Activated naive CD4-positive, alpha-beta T cell treated with anti-CD3 and anti-CD28 coated beads, Interleukin-2, amount 10 ng/mL, durations not matched to agents 7 days and 5 days (primary cell): Measurements from ENCODE around the gene ANKRD22.

Experiments
- CTCF ChIA-PET: fragments of 350-600 bp; sonication (Branson Sonifier 250); formaldehyde crosslinking; loops from one replicate; lab custom pipeline; 2021; ENCODE audit warnings: antibody characterized with exemption; lab: Charles Lee
- DNase-seq: peaks from one replicate; pipeline ENCODE4 v3.0.0-alpha.2; 2020
- H3K27ac Mint-ChIP-seq: one replicate; pipeline ENCODE4 v1.8.0; 2021; ENCODE audit warnings: mild to moderate bottlenecking, moderate library complexity, mixed read lengths
- H3K27me3 Mint-ChIP-seq: one replicate; pipeline ENCODE4 v1.8.0; 2021; ENCODE audit warnings: mild to moderate bottlenecking, mixed read lengths
- H3K36me3 Mint-ChIP-seq: one replicate; pipeline ENCODE4 v1.8.0; 2021; ENCODE audit warnings: mixed read lengths
- H3K4me1 Mint-ChIP-seq: one replicate; pipeline ENCODE4 v1.8.0; 2021; ENCODE audit warnings: mixed read lengths
- H3K4me3 Mint-ChIP-seq: one replicate; pipeline ENCODE4 v1.8.0; 2021; ENCODE audit warnings: mild to moderate bottlenecking, moderate library complexity, mixed read lengths
- H3K9me3 Mint-ChIP-seq: one replicate; pipeline ENCODE4 v1.8.0; 2021; ENCODE audit warnings: mixed read lengths

The ANKRD22 gene

GRCh38 chr10:88865281-88865876, 13.7 kb upstream of the ANKRD22 start:
- Mint-ChIP-seq H3K27me3 (peaks cover 23% of the 10 kb centered on the region), H3K9me3 (no peaks in the 10 kb centered on the region), H3K4me3 (no peak overlapping the region), H3K27ac (peak overlapping the region; percentile 39), H3K4me1 (no peaks in the 10 kb centered on the region), H3K36me3 (no peaks in the 10 kb centered on the region)
- CTCF ChIA-PET, result interaction anchor here (0.8 to 5.7 kb wide), 4 partner anchors 11 to 177 kb away, joined by 3 to 35 read pairs (median 6); no protein-coding TSS in a partner anchor
- DNase-seq, result no peak

GRCh38 chr10:88861036-88861435, 9.4 kb upstream of the ANKRD22 start:
- H3K4me1 Mint-ChIP-seq, result no peaks in the 10 kb centered on the region
- H3K27me3 Mint-ChIP-seq, result peaks cover 21% of the 10 kb centered on the region
- no peaks in the 10 kb centered on the region for H3K36me3 Mint-ChIP-seq
- H3K27ac Mint-ChIP-seq, result no peak overlapping the region
- H3K4me3 Mint-ChIP-seq, result no peak overlapping the region
- CTCF ChIA-PET, result interaction anchor here (1.2 kb wide), 1 partner anchor 24 kb away, joined by 4 read pairs; no protein-coding TSS in a partner anchor
- DNase-seq, result no peak
- H3K9me3 Mint-ChIP-seq, result no peaks in the 10 kb centered on the region

GRCh38 chr10:88858491-88858890, 6.8 kb upstream of the ANKRD22 start:
- CTCF ChIA-PET, result no interaction called here
- H3K4me1 Mint-ChIP-seq, result no peaks in the 10 kb centered on the region
- DNase-seq, result no peak
- no peak overlapping the region for H3K4me3 Mint-ChIP-seq
- H3K27me3 Mint-ChIP-seq, result peaks cover 10% of the 10 kb centered on the region
- no peaks in the 10 kb centered on the region for H3K9me3 Mint-ChIP-seq
- no peak overlapping the region for H3K27ac Mint-ChIP-seq
- no peaks in the 10 kb centered on the region for H3K36me3 Mint-ChIP-seq

DNA sequence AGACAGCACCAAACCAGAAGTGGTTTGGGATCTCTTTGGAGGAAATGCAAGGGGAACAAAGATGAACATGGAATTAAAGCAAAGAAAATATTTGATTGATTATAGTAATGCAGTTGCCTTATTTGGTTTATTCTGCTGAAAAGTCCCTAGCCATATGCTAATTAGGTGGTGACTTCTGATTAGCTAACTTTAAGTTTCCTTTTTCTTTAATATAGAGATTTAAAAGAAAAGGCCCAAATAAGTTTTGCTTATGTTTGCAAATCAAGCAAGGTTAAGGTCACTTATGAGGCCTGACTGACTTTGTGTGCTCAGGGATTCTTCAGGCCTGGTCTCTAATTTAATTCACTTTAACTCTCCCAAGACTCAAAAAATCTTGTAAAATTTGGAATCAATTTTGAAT, 6.2 kb upstream of the ANKRD22 start:
- H3K9me3 Mint-ChIP-seq, result no peaks in the 10 kb centered on the region
- no peak for DNase-seq
- no peaks in the 10 kb centered on the region for H3K36me3 Mint-ChIP-seq
- H3K27ac Mint-ChIP-seq, result no peak overlapping the region
- no peak overlapping the region for H3K4me3 Mint-ChIP-seq
- CTCF ChIA-PET, result no interaction called here
- H3K27me3 Mint-ChIP-seq, result peaks cover 8% of the 10 kb centered on the region
- peaks cover 3% of the 10 kb centered on the region for H3K4me1 Mint-ChIP-seq

GRCh38 chr10:88854684-88855083, 3.0 kb upstream of the ANKRD22 start:
- no peaks in the 10 kb centered on the region for H3K36me3 Mint-ChIP-seq
- H3K9me3 Mint-ChIP-seq, result no peaks in the 10 kb centered on the region
- CTCF ChIA-PET, result interaction anchor here (3.8 kb wide), 1 partner anchor 18 kb away, joined by 16 read pairs; no protein-coding TSS in a partner anchor
- no peak overlapping the region for H3K4me3 Mint-ChIP-seq
- DNase-seq, result no peak
- H3K4me1 Mint-ChIP-seq, result peaks cover 3% of the 10 kb centered on the region
- no peak overlapping the region for H3K27ac Mint-ChIP-seq
- peaks cover 2% of the 10 kb centered on the region for H3K27me3 Mint-ChIP-seq

DNA sequence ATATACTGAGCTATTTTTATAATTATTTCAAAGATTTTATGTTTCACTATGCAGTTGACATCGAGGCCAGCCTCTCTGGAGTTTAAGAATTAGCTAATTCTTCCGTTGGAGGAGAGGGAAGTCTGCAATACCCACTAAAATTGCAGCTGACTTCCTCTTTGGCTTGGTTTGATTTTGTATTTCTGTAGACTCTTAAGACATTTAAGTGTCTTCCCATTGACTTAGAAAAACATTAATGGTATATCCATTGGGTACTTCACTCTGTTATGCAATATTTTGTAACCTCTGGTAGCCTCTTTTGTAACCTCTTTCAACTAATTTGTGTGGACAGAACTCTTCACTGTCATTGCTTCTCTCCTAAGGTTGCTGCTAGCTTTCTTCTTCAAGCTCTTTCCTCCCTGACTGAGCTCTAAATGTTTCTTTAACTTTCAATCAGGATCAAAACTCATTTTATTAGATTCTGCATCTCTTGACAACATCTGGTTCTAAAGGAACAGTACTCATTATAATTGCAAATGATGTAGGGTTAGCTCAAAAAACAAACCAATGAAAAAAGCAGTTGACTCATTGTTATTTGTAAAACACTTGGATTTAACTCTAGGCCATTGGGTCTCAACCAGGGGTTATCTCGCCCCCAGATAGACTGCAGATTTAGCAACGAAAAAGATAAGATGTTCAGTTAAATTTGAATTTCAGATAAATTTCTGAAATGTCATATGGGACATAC, 1.7 kb upstream of the ANKRD22 start:
- no peaks in the 10 kb centered on the region for H3K27me3 Mint-ChIP-seq
- CTCF ChIA-PET, result interaction anchor here (0.5 to 3.8 kb wide), 3 partner anchors 11 to 43 kb away, joined by 3 to 16 read pairs (median 4); no protein-coding TSS in a partner anchor
- H3K9me3 Mint-ChIP-seq, result no peaks in the 10 kb centered on the region
- no peak overlapping the region for H3K27ac Mint-ChIP-seq
- no peaks in the 10 kb centered on the region for H3K36me3 Mint-ChIP-seq
- peaks cover 12% of the 10 kb centered on the region for H3K4me1 Mint-ChIP-seq
- H3K4me3 Mint-ChIP-seq, result no peak overlapping the region
- DNase-seq, result no peak

DNA sequence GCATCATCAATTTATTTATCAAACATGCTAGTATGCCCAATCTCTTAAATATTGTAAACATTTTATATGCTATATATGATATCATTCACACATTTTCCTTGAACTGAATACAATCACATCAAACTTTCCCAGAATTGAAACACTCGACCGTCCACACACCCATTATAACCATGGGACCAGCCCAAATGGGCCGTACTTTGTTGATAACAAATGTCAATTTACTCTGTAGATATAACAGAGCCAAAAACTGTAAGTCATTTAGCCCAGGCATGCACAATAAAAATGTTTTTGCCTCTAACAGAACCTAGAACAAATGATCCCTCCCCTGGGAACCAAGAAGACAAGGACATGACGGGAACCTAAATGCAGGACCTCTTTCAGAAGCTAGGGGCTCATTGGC, 683 bp upstream of the ANKRD22 start:
- no peak for DNase-seq
- Mint-ChIP-seq H3K27ac (no peak overlapping the region), H3K36me3 (no peaks in the 10 kb centered on the region), H3K27me3 (no peaks in the 10 kb centered on the region), H3K9me3 (no peaks in the 10 kb centered on the region), H3K4me1 (peaks cover 14% of the 10 kb centered on the region), H3K4me3 (no peak overlapping the region)
- CTCF ChIA-PET, result interaction anchor here (1.4 to 3.8 kb wide), 2 partner anchors 12 to 16 kb away, joined by 3 to 16 read pairs; no protein-coding TSS in a partner anchor

GRCh38 chr10:88850712-88851111, 932 bp downstream of the ANKRD22 start:
- Mint-ChIP-seq H3K36me3 (no peaks in the 10 kb centered on the region), H3K27me3 (no peaks in the 10 kb centered on the region), H3K9me3 (no peaks in the 10 kb centered on the region), H3K4me3 (no peak overlapping the region), H3K27ac (no peak overlapping the region), H3K4me1 (peaks cover 14% of the 10 kb centered on the region)
- no peak for DNase-seq
- CTCF ChIA-PET, result interaction anchor here (1.0 kb wide), 1 partner anchor 15 kb away, joined by 7 read pairs; no protein-coding TSS in a partner anchor

- no peak for DNase-seq
- no peaks in the 10 kb centered on the region for H3K9me3 Mint-ChIP-seq
- no peak overlapping the region for H3K4me3 Mint-ChIP-seq
- H3K27me3 Mint-ChIP-seq, result no peaks in the 10 kb centered on the region
- no peak overlapping the region for H3K27ac Mint-ChIP-seq
- CTCF ChIA-PET, result interaction anchor here (0.6 to 1.3 kb wide), 4 partner anchors 14 to 84 kb away, joined by 3 to 6 read pairs (median 4); no protein-coding TSS in a partner anchor
- H3K4me1 Mint-ChIP-seq, result peaks cover 14% of the 10 kb centered on the region
- no peaks in the 10 kb centered on the region for H3K36me3 Mint-ChIP-seq
Measured at GRCh38 chr10:88849234-88849633, 2.4 kb downstream of the ANKRD22 start.

GRCh38 chr10:88848499-88848898, 3.1 kb downstream of the ANKRD22 start:
- Mint-ChIP-seq H3K36me3 (no peaks in the 10 kb centered on the region), H3K27me3 (peaks cover 5% of the 10 kb centered on the region), H3K4me1 (peaks cover 14% of the 10 kb centered on the region), H3K4me3 (no peak overlapping the region), H3K9me3 (no peaks in the 10 kb centered on the region), H3K27ac (peak overlapping the region; percentile 55)
- no peak for DNase-seq
- CTCF ChIA-PET, result interaction anchor here (0.6 to 1.5 kb wide), 6 partner anchors 11 to 313 kb away, joined by 3 to 6 read pairs (median 4); no protein-coding TSS in a partner anchor

DNA sequence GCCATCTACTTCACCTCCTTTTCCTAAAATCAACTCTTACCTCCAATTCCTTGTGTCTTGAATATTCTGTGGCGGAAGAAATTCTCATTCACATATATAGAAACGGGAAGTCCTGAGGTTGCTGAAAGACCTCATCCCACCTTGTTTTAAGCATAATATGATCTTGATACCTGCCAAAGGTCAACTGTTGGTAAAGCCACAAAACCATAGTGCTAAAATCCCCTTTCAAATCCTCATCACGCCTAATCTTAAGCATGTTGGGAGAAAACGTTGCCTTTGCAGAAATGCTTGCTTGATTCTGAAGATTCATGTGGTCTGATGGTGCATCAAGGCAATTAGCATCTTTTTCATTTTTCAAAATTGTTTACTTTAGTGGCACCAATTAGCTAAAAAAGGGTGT, 8.5 kb downstream of the ANKRD22 start:
- Mint-ChIP-seq H3K27me3 (peaks cover 5% of the 10 kb centered on the region), H3K36me3 (no peaks in the 10 kb centered on the region), H3K27ac (no peak overlapping the region), H3K4me1 (peaks cover 10% of the 10 kb centered on the region), H3K9me3 (no peaks in the 10 kb centered on the region), H3K4me3 (no peak overlapping the region)
- CTCF ChIA-PET, result interaction anchor here (1.3 to 1.5 kb wide), 2 partner anchors 77 to 92 kb away, joined by 3 read pairs; no protein-coding TSS in a partner anchor
- no peak for DNase-seq

GRCh38 chr10:88841316-88842111, 10.1 kb downstream of the ANKRD22 start:
- H3K36me3 Mint-ChIP-seq, result no peaks in the 10 kb centered on the region
- H3K27ac Mint-ChIP-seq, result no peak overlapping the region
- H3K27me3 Mint-ChIP-seq, result peaks cover 5% of the 10 kb centered on the region
- peaks cover 10% of the 10 kb centered on the region for H3K4me1 Mint-ChIP-seq
- no peak overlapping the region for H3K4me3 Mint-ChIP-seq
- no peak for DNase-seq
- CTCF ChIA-PET, result interaction anchor here (1.1 to 8.8 kb wide), 2 partner anchors 92 to 561 kb away, joined by 3 to 275 read pairs; no protein-coding TSS in a partner anchor
- no peaks in the 10 kb centered on the region for H3K9me3 Mint-ChIP-seq

DNA sequence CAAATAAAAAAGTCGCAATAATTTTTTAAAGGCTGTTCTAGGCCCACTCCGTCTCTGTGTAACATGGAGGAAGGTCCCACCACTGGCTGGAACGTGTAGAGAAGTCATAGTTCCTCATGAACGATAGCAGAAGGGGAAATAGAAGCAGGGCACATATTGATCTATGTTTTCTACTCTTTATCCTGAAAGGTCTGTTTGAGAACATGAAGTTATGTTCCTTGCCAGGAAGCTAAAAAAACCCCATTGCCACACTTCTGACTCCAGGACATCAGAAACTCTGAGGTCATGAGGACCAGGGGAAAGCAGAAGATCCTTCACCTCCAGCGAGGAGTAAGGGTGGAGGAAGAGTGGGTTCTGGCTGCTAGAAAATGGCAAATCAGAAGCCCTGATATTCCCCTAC, 10.8 kb downstream of the ANKRD22 start:
- peaks cover 10% of the 10 kb centered on the region for H3K4me1 Mint-ChIP-seq
- no peak overlapping the region for H3K4me3 Mint-ChIP-seq
- no peaks in the 10 kb centered on the region for H3K36me3 Mint-ChIP-seq
- CTCF ChIA-PET, result interaction anchor here (8.8 kb wide), 1 partner anchor 92 kb away, joined by 275 read pairs; no protein-coding TSS in a partner anchor
- no peaks in the 10 kb centered on the region for H3K9me3 Mint-ChIP-seq
- no peak for DNase-seq
- peaks cover 5% of the 10 kb centered on the region for H3K27me3 Mint-ChIP-seq
- no peak overlapping the region for H3K27ac Mint-ChIP-seq

- no peak overlapping the region for H3K27ac Mint-ChIP-seq
- CTCF ChIA-PET, result interaction anchor here (8.8 kb wide), 1 partner anchor 93 kb away, joined by 275 read pairs; no protein-coding TSS in a partner anchor
Measured at GRCh38 chr10:88840104-88840503, 11.5 kb downstream of the ANKRD22 start.

More at GRCh38 chr10:88840104-88840503, 11.5 kb downstream of the ANKRD22 start:
- Mint-ChIP-seq H3K4me1 (peaks cover 10% of the 10 kb centered on the region), H3K9me3 (no peaks in the 10 kb centered on the region), H3K4me3 (no peak overlapping the region), H3K36me3 (no peaks in the 10 kb centered on the region), H3K27me3 (peaks cover 5% of the 10 kb centered on the region)
- no peak for DNase-seq
